Cardiac fibroblast (primary cell): ENCODE data around the gene C1orf116.
A peak's percentile ranks its signal among the peaks of the same experiment; 100 is the strongest.
"Not testable (repeated sequence)": the region's sequence is repeated elsewhere in the genome, so short reads cannot be mapped to it uniquely, and the experiment has no call there.

Experiments
- DNase-seq, 2 donors: peaks; one replicate each; pipeline versions ENCODE4 v3.0.0 to v3.0.0-alpha.2; 2010; ENCODE audit warnings: low read depth in 2 of 2
- H3K4me3 ChIP-seq, 2 donors: replicated peaks in 1 of 2; 1 replicate in 1 of 2; 2 replicates in 1 of 2; pipeline ENCODE4 v1.5.1; 2011; ENCODE audit warnings: low read depth in 2 of 2, low read length in 2 of 2, mild to moderate bottlenecking in 2 of 2, moderate library complexity in 1 of 2
- CTCF ChIP-seq: IDR thresholded peaks from one replicate; pipeline ENCODE4 v1.5.1; 2011; ENCODE audit warnings: low read depth, mild to moderate bottlenecking, low read length, inconsistent platforms

Gene C1orf116

GRCh38 chr1:207049054-207049453, 16.5 kb upstream of the C1orf116 start:
- TF ChIP-seq CTCF: no peak
- no peak for DNase-seq
- no peak overlapping the region for H3K4me3 ChIP-seq

- no peak for DNase-seq
- TF ChIP-seq CTCF: no peak
- no peak overlapping the region for H3K4me3 ChIP-seq
Measured at GRCh38 chr1:207048041-207048440, 15.5 kb upstream of the C1orf116 start.

GRCh38 chr1:207047505-207047904, 14.9 kb upstream of the C1orf116 start:
- H3K4me3 ChIP-seq: no peak overlapping the region
- TF ChIP-seq CTCF: no peak
- no peak for DNase-seq

- DNase-seq: peak in 1 of 2 donors; percentile 32
- no peak for TF ChIP-seq CTCF
- no peak overlapping the region for H3K4me3 ChIP-seq
Measured at GRCh38 chr1:207045453-207045852, 12.9 kb upstream of the C1orf116 start.

GRCh38 chr1:207041397-207041796, 8.8 kb upstream of the C1orf116 start:
- DNase-seq, H3K4me3 ChIP-seq: not testable (repeated sequence)

GRCh38 chr1:207040181-207040533, 7.6 kb upstream of the C1orf116 start:
- TF ChIP-seq CTCF: no peak
- no peak overlapping the region for H3K4me3 ChIP-seq
- DNase-seq: no peak

GRCh38 chr1:207039380-207040180, 7.0 kb upstream of the C1orf116 start:
- TF ChIP-seq CTCF: no peak
- H3K4me3 ChIP-seq: no peak overlapping the region
- no peak for DNase-seq
